Mammary epithelial cell (primary cell): Measurements from ENCODE around the gene AMBP.

ENCODE experiments used
- CTCF ChIP-seq, 2 donors: IDR thresholded peaks in 1 of 2; conservative IDR thresholded peaks in 1 of 2; 2 replicates each; pipeline ENCODE4 v1.5.1; 2011 to 2012; ENCODE audit warnings: inconsistent platforms in 2 of 2, low read length in 2 of 2, mild to moderate bottlenecking in 2 of 2, control low read depth in 1 of 2, low read depth in 1 of 2; ENCODE audit not compliant: insufficient read depth in 1 of 2; ENCODE audit errors: extremely low read depth in 1 of 2
- EZH2 ChIP-seq: IDR thresholded peaks from 2 replicates; pipeline ENCODE4 v1.6.1; 2012; ENCODE audit warnings: low read length, inconsistent platforms, borderline replicate concordance

GRCh38 chr9:114086009-114086408 is 7.9 kb upstream of the AMBP start:
- no peak for TF ChIP-seq CTCF (conservative IDR thresholded peaks at IDR 0.05 in 1 of 2, IDR thresholded peaks at IDR 0.05 in 1 of 2; ENCODE audit: extremely low read depth in 1 of 2, insufficient read depth in 1 of 2, low read depth in 1 of 2, low read length in 2 of 2)
- TF ChIP-seq EZH2: no peak
